Stimulated activated CD8-positive, alpha-beta memory T cell treated with anti-CD3 and anti-CD28 coated beads, Interleukin-4, amount 100 ng/mL, for 4 hours (primary cell): ENCODE measurements around the gene GALNT10.
"Not testable (repeated sequence)": the region's sequence is repeated elsewhere in the genome, so short reads cannot be mapped to it uniquely, and the experiment has no call there.

Source experiments
- DNase-seq, 2 donors: peaks; one replicate each; pipeline ENCODE4 v3.0.0-alpha.2; 2020; ENCODE audit warnings: low read depth in 2 of 2, low spot score in 1 of 2

GALNT10 gene

GRCh38 chr5:154190595-154191304, at the start of gene GALNT10:
Gene GALNT10 (plus strand): TSS chr5:154190733. CDS start chr5:154190867, 134 bp downstream.
- no peak for DNase-seq

DNA sequence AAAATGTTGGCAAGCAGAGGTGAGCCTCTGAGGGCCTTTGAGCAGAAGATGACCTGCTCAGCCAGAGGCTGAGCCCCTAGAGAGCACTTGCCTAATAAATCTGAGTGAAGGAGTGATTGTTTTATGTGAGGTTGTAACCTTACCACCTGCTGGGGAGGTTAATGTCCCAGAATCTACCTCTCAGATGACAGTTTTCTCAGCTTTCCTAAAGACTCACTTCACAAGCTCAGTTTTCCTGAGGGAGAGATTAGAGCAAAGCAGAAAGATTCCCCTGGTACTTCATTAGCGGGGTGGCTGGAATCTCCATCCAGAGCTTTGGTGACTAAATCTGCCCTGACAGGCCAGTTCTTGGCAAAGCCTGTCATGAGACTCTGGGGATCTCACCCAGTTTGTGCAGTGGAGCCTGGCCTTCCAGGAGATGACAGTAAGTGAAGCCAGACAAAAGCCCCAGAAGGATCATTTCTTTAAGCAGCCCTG, 48.8 kb upstream of the GALNT10 start:
- no peak for DNase-seq

GRCh38 chr5:154143211-154143641, 47.3 kb upstream of the GALNT10 start:
- no peak for DNase-seq

- DNase-seq: no peak
These were observed 45.3 kb upstream of the GALNT10 start for GRCh38 chr5:154145268-154145667.

GRCh38 chr5:154146409-154146808, 44.1 kb upstream of the GALNT10 start:
- no peak for DNase-seq

DNA sequence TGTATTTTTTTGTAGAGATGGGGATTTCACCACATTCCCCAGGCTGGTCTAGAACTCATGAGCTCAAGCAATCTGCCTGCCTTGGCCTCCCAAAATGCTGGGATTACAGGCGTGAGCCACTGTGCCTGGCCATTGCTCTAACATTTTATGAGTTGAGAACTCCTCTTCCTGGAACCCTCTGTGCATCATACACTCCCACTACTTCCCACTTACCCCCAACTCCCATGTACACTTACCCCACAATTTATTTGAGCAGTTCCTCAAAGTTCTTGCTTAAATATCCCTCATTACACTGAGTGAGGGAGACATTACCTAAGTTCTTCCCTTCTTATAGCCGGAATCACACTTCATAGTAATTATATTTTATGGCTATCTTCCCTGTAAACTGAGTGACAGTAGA, 42.9 kb upstream of the GALNT10 start:
- DNase-seq: no peak

- DNase-seq: not testable (repeated sequence)
These were observed 40.1 kb upstream of the GALNT10 start for GRCh38 chr5:154150471-154150870.

- DNase-seq: no peak
These were observed 32.8 kb upstream of the GALNT10 start for GRCh38 chr5:154157483-154158378.

GRCh38 chr5:154158379-154158737, 32.2 kb upstream of the GALNT10 start:
- DNase-seq: no peak

DNA sequence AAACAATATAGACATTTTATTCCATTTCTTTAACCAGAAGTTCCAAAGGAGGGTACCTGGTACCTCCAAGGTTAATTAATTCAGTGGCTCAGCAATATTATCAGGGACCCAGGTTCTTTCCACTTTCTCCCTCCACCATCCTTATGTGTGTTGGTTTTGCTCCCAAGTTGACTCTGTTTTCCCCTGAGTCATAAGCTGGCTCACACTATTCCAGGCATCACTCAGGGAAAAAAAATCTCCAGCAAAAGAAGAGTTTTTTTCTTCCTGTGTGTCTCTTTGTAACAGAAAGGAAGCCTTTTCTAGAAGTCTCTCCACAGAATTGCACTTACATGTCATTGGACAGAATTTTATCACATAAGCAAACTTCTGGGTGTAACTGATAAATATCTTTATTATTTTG, 31.2 kb upstream of the GALNT10 start:
- no peak for DNase-seq

- DNase-seq: no peak
These were observed 27.9 kb upstream of the GALNT10 start for GRCh38 chr5:154162539-154163151.

- DNase-seq: no peak
These were observed 26.9 kb upstream of the GALNT10 start for GRCh38 chr5:154163327-154164248.

- DNase-seq: no peak
These were observed 26.3 kb upstream of the GALNT10 start for GRCh38 chr5:154164249-154164581.

DNA sequence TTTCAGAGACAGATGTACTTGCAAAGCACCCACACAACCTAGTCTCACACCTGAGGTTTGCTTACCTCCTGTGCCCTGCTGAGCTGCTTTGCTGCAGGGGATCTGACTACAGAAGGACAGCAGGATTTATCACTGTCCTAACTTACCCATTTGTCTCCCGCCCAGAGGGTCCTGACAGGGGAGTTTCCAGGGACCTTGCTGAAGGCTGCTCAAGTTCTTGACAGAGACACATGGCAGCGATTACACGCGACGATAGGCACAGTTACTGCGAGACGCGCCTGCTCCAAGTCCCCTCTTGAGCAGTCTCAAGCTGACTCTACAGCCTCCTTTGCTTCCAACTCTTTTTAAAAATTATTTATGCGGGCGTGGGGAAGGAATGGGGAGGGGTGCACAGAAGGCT, 24.6 kb upstream of the GALNT10 start:
- DNase-seq: no peak

- no peak for DNase-seq
These were observed 23.4 kb upstream of the GALNT10 start for GRCh38 chr5:154166901-154167791.

- no peak for DNase-seq
These were observed 22.1 kb upstream of the GALNT10 start for GRCh38 chr5:154168395-154168794.

- no peak for DNase-seq
These were observed 17.7 kb upstream of the GALNT10 start for GRCh38 chr5:154172785-154173184.

DNA sequence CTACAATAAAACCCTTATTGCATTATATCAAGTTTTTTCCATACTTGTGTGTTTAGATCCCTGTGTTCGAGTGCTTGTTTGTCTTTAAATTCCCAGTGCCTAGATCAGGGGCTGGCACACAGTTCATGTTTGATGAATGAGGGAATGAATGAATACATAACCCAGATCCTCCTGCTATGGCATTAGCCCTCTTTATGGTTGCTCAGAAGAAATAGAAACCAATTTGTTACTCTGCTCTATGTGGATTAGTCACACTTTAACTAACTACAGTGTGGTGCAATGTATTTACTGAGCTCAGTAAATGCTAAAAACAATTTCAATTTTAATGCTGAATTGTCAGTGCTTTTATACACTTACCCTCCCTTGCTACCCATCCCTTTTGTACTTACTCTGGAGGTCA, 16.4 kb upstream of the GALNT10 start:
- DNase-seq: no peak

- no peak for DNase-seq
These were observed 14.4 kb upstream of the GALNT10 start for GRCh38 chr5:154176181-154176580.

DNA sequence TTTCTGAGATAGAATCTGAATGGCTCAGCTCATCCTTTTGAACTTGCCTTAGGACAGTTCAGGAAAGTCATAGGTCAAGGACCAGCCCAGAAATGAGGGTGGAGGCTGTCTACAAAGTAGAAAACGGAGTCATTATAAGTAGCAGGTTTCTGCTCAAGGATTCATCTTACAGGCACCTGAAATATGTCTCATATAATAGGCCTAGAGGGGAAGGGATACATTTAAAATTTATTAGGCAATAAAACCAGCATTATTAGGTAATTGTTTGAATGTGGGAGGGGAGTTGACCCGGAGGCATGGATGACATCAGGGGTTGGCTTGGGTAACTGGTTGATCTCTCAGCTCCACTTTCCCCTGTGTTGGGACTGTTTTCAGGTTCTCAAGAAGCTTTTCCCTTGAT, 11.9 kb upstream of the GALNT10 start:
- no peak for DNase-seq
